B cell (primary cell): ENCODE measurements around the gene HYAL2. TPM values are rescaled to one million over a fixed set of nuclear protein-coding genes. Genes with fewer than 3 reads are reported as not detected.

Experiments
- ATAC-seq: fragments of 200-7000 bp; cut with Tn5 transposase; one replicate; pipeline ENCODE4 v1.10.0; 2021; ENCODE audit warnings: low read depth, mild to moderate bottlenecking, moderate number of reproducible peaks, moderate library complexity
- CTCF ChIA-PET: fragments of 350-600 bp; sonication (Branson Sonifier 250); formaldehyde crosslinking; loops from one replicate; lab custom pipeline; 2021; ENCODE audit warnings: antibody characterized with exemption, inconsistent platforms; lab: Charles Lee
- POLR2A ChIA-PET: fragments of 350-600 bp; sonication (Branson Sonifier 250); formaldehyde crosslinking; loops from one replicate; lab custom pipeline; 2021; ENCODE audit warnings: antibody characterized with exemption; lab: Charles Lee
- DNase-seq: peaks from one replicate; pipeline ENCODE4 v3.0.0; 2013
- H2AFZ ChIP-seq: 2 replicates; pipeline ENCODE4 v1.6.1; 2012; ENCODE audit warnings: mild to moderate bottlenecking, low read depth, low read length; ENCODE audit not compliant: insufficient read depth, poor library complexity, severe bottlenecking
- H3K27ac ChIP-seq, 2 donors: 1 replicate in 1 of 2; 2 replicates in 1 of 2; pipeline ENCODE4 v1.5.1; 2012 to 2013; ENCODE audit warnings: low read length in 2 of 2, mild to moderate bottlenecking in 2 of 2, moderate library complexity in 1 of 2
- H3K27me3 ChIP-seq, 4 experiments: fragments of 200-600 bp in 1 of 4; sonication (generic) in 1 of 4; replicated peaks in 1 of 4; 1 replicate in 2 of 4; 2 replicates in 2 of 4; pipeline versions ENCODE4 v1.6.1 to v1.7.0; 2013 to 2016; ENCODE audit warnings: low read length in 3 of 4, mild to moderate bottlenecking in 2 of 4, mixed read lengths in 1 of 4, moderate library complexity in 1 of 4; ENCODE audit not compliant: insufficient read depth in 4 of 4, control insufficient read depth in 3 of 4; ENCODE audit errors: control extremely low read depth in 1 of 4
- H3K36me3 ChIP-seq, 2 experiments: replicated peaks in 1 of 2; 1 replicate in 1 of 2; 2 replicates in 1 of 2; pipeline versions ENCODE4 v1.6.1 to v1.7.1; 2013; ENCODE audit warnings: low read length in 1 of 2; ENCODE audit not compliant: insufficient read depth in 2 of 2, control insufficient read depth in 1 of 2; ENCODE audit errors: control extremely low read depth in 1 of 2, extremely low read depth in 1 of 2
- H3K4me1 ChIP-seq, 2 donors: fragments of 200-600 bp in 1 of 2; sonication (generic) in 1 of 2; 1 replicate in 1 of 2; 2 replicates in 1 of 2; pipeline versions ENCODE4 v1.5.1 to v1.6.1; 2013 to 2017; ENCODE audit warnings: low read length in 2 of 2; ENCODE audit not compliant: control insufficient read depth in 2 of 2, insufficient read depth in 2 of 2
- H3K4me2 ChIP-seq: replicated peaks from 2 replicates; pipeline ENCODE3; 2012; ENCODE audit warnings: mild to moderate bottlenecking, low read depth, low read length; ENCODE audit not compliant: poor library complexity, severe bottlenecking
- H3K4me3 ChIP-seq, 5 experiments: fragments of 200-600 bp in 1 of 5; sonication (generic) in 1 of 5; 1 replicate in 3 of 5; 2 replicates in 2 of 5; pipeline versions ENCODE4 v1.5.1 to v1.7.0; 2011 to 2016; ENCODE audit warnings: low read length in 4 of 5, mild to moderate bottlenecking in 4 of 5, low read depth in 2 of 5, control low read depth in 1 of 5, moderate library complexity in 1 of 5; ENCODE audit not compliant: insufficient read depth in 1 of 5; ENCODE audit errors: control extremely low read depth in 1 of 5, extremely low read depth in 1 of 5
- H3K79me2 ChIP-seq: fragments of 200-600 bp; sonication (generic); one replicate; pipeline ENCODE4 v1.6.0; 2016; ENCODE audit warnings: low read length; ENCODE audit not compliant: control insufficient read depth, insufficient read depth
- H3K9ac ChIP-seq: fragments of 200-600 bp; sonication (generic); 2 replicates; pipeline ENCODE4 v1.6.1; 2017; ENCODE audit warnings: mild to moderate bottlenecking, low read length, moderate library complexity
- H3K9me3 ChIP-seq, 3 donors: one replicate each; pipeline versions ENCODE4 v1.6.1 to v1.7.1; 2013; ENCODE audit warnings: low read length in 2 of 3; ENCODE audit not compliant: control insufficient read depth in 2 of 3, insufficient read depth in 1 of 3; ENCODE audit errors: control extremely low read depth in 1 of 3
- H4K20me1 ChIP-seq: 2 replicates; pipeline ENCODE4 v1.6.0; 2012; ENCODE audit warnings: mild to moderate bottlenecking, low read length; ENCODE audit not compliant: insufficient read depth, control insufficient read depth, poor library complexity, severe bottlenecking
- H3K27ac Mint-ChIP-seq: one replicate; pipeline ENCODE4 v1.8.0; 2021; ENCODE audit warnings: mixed read lengths
- H3K27me3 Mint-ChIP-seq: one replicate; pipeline ENCODE4 v1.8.0; 2021; ENCODE audit warnings: mixed read lengths
- H3K4me1 Mint-ChIP-seq: one replicate; pipeline ENCODE4 v1.8.0; 2021; ENCODE audit warnings: mixed read lengths
- H3K4me3 Mint-ChIP-seq: one replicate; pipeline ENCODE4 v1.8.0; 2021; ENCODE audit warnings: mixed read lengths
- H3K9me3 Mint-ChIP-seq: one replicate; pipeline ENCODE4 v1.8.0; 2022; ENCODE audit warnings: mixed read lengths; ENCODE audit not compliant: insufficient read depth
- EZH2 ChIP-seq: IDR thresholded peaks from 2 replicates; pipeline ENCODE4 v1.6.1; 2012; ENCODE audit warnings: borderline replicate concordance, low read depth, mild to moderate bottlenecking, moderate library complexity, low read length; ENCODE audit not compliant: insufficient read depth, poor library complexity, severe bottlenecking
- WGBS: methylation state at CpG from one replicate; pipeline ENCODE4 v1.1.5; 2013; ENCODE audit warnings: missing lambda C conversion rate; ENCODE audit not compliant: insufficient coverage; 5-methylcytosine and 5-hydroxymethylcytosine counted together
- intact Hi-C: fragments of 100-400 bp; cut with micrococcal nuclease; formaldehyde crosslinking; loops from one replicate; pipeline ENCODE4 v1.10.0; 2022
- polyA plus RNA-seq: library from polyadenylated mRNA; depleted of rRNA; stranded (reverse); fragments of >200 nt; gene quantifications from 2 replicates; pipeline ENCODE4 v1.2.3, GENCODE V29; 2012
- total RNA-seq, 2 donors: library from RNA; stranded (reverse); fragments of 120-200 nt in 1 of 2; gene quantifications; 1 replicate in 1 of 2; 2 replicates in 1 of 2; pipeline versions ENCODE4 v1.2.3 to v1.2.4, GENCODE V29; 2013 to 2022
- TF ChIP-seq, protein P1 (sequence below): fragments of 200-600 bp; IDR thresholded peaks from one replicate; pipeline ENCODE4 v1.8.0; 2022; ENCODE audit warnings: antibody characterized with exemption, mild to moderate bottlenecking

HYAL2 gene
- total and polyA plus RNA-seq, 2 donors (not counting 1 experiment from before 2014, with no cell fraction given), result 4.2 to 5.1 TPM

DNA sequence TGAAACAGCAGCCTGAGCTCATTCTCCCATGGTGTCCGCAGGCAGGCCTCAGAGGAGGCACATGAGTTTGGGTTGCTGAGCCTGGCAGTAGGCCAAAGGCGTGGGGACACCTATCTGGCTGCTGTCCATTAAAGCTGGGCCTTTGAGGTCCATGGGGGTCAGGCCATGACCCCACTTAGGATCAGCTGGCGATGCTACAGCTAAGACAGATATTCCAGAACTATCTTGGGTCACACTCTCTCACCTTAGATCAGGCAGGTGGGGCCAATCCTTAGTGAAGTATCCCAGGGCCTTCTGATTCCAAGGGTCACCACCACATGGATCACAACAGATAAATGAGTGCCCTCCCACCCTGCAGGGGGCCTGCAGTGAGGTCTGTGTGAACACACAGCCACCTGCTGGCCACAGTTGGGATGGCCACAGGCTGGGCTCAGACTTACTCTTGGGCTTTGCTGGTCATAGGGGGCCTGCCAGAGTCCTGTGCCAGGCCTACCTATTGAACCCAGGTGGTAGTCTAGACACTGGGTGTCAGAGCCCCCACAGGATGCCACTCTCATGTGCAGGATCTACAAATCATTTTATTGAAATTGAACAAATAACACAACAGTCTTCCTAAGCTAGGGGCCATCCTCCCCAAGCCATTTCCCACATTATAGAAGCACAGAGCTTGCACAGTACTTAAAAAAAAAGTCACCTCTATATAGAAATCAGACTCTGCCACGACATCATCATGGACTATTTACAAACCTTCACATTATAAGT lies 2.0 kb upstream of the HYAL2 start:
- ChIA-PET CTCF (interaction anchor here (0.7 to 3.1 kb wide), 16 partner anchors 10 to 130 kb away, joined by 3 to 28 read pairs (median 5); partner anchors contain the start of genes HYAL3, IFRD2 and NAA80), POLR2A (interaction anchor here (2.9 kb wide), 1 partner anchor 12 kb away, joined by 16 read pairs; no protein-coding TSS in a partner anchor)
- DNase-seq (peak; percentile 70), ATAC-seq (peak; percentile 26)
- H3K79me2 ChIP-seq, result peaks cover 21% of the 10 kb centered on the region
- peaks cover 11% of the 10 kb centered on the region for H4K20me1 ChIP-seq
- Mint-ChIP-seq H3K27me3 (no peaks in the 10 kb centered on the region), H3K4me3 (peak overlapping the region; percentile 26), H3K27ac (peak overlapping the region; percentile 54), H3K9me3 (no peaks in the 10 kb centered on the region), H3K4me1 (peaks cover 44% of the 10 kb centered on the region)
- H2AFZ ChIP-seq, result no peak overlapping the region
- intact Hi-C loops, result loop anchor here (1.0 to 5.0 kb wide), 2 partner anchors 50 to 87 kb away; partner anchors contain the start of gene GNAI2
- peaks cover 27 to 47% of the 10 kb centered on the region in 2 donors for H3K4me1 ChIP-seq
- H3K36me3 ChIP-seq, result peaks cover 0 to 22% of the 10 kb centered on the region in 2 experiments
- 86% methylated on average over 3 of the region's 4 CpGs for WGBS
- H3K9ac ChIP-seq, result no peak overlapping the region
- no peak overlapping the region for H3K27ac ChIP-seq
- TF ChIP-seq EZH2, result no peak
- TF ChIP-seq, protein P1, sequence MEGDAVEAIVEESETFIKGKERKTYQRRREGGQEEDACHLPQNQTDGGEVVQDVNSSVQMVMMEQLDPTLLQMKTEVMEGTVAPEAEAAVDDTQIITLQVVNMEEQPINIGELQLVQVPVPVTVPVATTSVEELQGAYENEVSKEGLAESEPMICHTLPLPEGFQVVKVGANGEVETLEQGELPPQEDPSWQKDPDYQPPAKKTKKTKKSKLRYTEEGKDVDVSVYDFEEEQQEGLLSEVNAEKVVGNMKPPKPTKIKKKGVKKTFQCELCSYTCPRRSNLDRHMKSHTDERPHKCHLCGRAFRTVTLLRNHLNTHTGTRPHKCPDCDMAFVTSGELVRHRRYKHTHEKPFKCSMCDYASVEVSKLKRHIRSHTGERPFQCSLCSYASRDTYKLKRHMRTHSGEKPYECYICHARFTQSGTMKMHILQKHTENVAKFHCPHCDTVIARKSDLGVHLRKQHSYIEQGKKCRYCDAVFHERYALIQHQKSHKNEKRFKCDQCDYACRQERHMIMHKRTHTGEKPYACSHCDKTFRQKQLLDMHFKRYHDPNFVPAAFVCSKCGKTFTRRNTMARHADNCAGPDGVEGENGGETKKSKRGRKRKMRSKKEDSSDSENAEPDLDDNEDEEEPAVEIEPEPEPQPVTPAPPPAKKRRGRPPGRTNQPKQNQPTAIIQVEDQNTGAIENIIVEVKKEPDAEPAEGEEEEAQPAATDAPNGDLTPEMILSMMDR, result peak; percentile 83
- H3K9me3 ChIP-seq, result peaks cover 0 to 3% (median 0%) of the 10 kb centered on the region in 3 donors
- no peak overlapping the region for H3K4me3 ChIP-seq
- H3K4me2 ChIP-seq, result no peak overlapping the region
- H3K27me3 ChIP-seq, result no peaks in the 10 kb centered on the region
